Choroid plexus epithelial cell (primary cell): ENCODE results near the gene BORCS5.

Experiments used
- DNase-seq: peaks from one replicate; pipeline ENCODE4 v3.0.0-alpha.2; 2010; ENCODE audit warnings: low read depth
- H3K4me3 ChIP-seq: 2 replicates; pipeline ENCODE4 v1.5.1; 2011; ENCODE audit warnings: low read depth, mild to moderate bottlenecking, control low read depth, low read length, moderate library complexity
- CTCF ChIP-seq: conservative IDR thresholded peaks from 2 replicates; pipeline ENCODE4 v1.5.1; 2011; ENCODE audit warnings: low read depth, mild to moderate bottlenecking, control low read depth, inconsistent platforms, low read length, moderate library complexity

BORCS5 gene

DNA sequence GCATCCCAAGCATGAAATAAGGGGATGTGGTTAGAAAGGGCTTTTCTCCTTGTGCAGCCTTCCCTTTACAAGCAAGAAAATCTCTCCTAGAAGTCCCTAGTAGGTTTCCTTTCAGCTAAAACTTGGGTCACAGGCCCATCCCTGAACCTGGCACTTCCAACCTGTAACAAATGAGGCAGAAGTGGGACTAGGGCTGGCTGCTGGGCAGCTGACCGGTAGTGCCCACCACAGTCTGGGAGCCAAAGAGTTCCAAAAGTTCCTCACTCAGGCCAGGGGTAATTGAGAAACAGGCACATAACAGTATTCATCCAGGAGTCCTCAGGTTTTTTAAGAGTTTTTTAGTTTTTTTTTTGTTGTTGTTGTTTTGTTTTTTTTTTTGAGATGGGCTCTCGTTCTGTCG is 30.6 kb upstream of the BORCS5 start:
- TF ChIP-seq CTCF: no peak
- no peak for DNase-seq
- H3K4me3 ChIP-seq: no peak overlapping the region

GRCh38 chr12:12327802-12328201 is 29.1 kb upstream of the BORCS5 start:
- peak; percentile 67 for TF ChIP-seq CTCF
- DNase-seq: peak; percentile 82
- no peak overlapping the region for H3K4me3 ChIP-seq

GRCh38 chr12:12331244-12331771 is 25.6 kb upstream of the BORCS5 start:
- TF ChIP-seq CTCF: no peak
- peak; percentile 53 for DNase-seq

DNA sequence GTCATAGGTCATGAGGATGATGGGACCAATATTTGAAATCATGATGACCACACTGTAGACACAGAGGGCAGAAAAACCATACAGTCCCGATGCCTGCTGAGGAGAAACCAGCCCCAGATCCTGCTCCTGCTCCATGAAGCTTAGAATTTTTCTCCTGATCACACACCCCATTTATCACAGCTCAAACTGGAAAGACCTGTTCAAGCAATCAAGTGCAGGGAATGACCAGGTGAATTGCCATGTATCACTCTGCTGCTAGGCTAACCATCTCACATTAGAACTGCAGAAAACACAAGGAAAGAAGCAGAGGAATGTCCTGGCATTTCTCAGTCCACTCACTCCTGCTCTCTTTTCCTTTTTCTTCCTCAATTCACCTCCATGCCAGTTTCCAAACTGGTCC is 25.0 kb upstream of the BORCS5 start:
- no peak for DNase-seq
- H3K4me3 ChIP-seq: no peak overlapping the region
- TF ChIP-seq CTCF: no peak

More at GRCh38 chr12:12331244-12331771, 25.6 kb upstream of the BORCS5 start:
- H3K4me3 ChIP-seq: no peak overlapping the region

DNA sequence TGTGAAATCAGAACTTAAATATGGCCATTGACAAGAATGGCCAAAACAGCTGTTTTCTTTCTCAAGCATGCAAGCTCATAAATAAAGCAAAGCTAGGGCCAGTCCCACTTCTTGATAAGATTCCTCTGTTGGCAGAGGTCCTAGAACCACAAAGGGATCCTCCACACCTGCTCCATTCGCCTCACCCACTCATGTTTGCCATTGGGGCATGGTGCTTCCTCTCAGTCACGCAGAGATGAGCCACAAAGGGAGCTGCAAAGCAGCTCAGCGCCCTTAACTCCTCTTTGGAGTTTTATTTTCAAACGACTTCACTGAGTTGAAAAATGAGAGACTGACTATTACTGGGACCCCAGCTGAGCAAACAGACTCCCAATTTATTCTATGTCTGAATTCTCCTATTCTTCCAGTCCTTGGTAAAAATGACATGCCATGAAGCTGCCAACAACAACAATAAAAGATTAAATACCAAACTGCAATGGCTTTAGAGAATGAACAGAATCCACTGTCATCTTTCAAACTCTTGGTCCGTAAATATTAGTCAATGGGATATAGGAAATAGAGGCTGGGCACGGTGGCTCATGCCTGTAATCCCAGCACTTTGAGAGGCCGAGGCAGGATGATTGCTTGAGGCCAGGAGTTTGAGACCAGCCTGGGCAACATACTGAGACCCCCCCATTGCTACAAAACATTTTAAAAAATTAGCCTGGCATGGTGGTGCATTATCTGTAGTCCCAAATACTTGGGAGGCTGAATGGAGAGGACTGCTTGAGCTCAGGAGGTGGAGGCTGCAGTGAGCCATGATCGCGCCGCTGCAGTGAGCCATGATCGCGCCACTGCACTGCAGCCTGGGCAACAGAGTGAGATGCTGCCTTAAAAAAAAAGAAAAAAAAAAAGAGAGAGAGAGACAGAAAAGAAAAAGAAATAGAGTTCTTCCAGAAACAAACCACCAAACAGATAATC is 23.2 kb upstream of the BORCS5 start:
- TF ChIP-seq CTCF: no peak
- peak; percentile 52 for DNase-seq

DNA sequence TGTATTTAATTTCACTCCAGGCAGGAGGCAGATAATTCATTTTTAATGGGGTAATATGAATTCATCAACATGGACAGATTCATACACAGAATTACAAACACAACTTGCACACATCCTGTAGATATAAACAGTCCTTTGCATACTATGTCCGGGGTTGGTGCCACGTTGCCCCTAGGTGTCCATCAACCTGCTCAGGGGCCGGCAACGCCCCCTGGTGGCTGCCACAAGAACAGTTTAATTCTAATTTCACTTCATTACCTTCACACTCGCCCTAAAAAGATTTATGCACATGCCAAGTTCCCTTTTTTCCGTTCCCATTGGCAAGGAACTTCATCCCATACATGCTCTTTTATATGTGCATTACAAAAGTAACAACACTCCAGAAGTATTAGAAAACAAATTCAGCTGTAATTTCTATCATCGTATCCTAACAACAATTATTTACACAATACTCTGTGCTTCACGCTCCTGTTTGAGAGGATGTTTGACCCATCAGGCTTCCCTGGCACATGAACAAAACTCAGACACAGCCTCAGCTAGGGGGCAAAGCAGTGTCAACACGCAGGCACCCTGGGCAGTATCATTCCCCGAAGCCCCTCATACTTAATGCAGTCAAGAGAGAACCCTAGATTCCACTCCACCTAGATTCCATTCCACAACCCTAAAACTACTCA is 22.4 kb upstream of the BORCS5 start:
- peak; percentile 90 for TF ChIP-seq CTCF
- DNase-seq: peak; percentile 59
- H3K4me3 ChIP-seq: no peak overlapping the region

More for the DNA sequence above, 23.2 kb upstream of the BORCS5 start:
- H3K4me3 ChIP-seq: no peak overlapping the region
